Measurements from ENCODE around the gene LRMDA. TPM values are rescaled to one million over a fixed set of nuclear protein-coding genes. Genes with fewer than 3 reads are reported as not detected.

LRMDA gene
- total RNA-seq, 2 experiments from 2014 or later, result not detected

DNA sequence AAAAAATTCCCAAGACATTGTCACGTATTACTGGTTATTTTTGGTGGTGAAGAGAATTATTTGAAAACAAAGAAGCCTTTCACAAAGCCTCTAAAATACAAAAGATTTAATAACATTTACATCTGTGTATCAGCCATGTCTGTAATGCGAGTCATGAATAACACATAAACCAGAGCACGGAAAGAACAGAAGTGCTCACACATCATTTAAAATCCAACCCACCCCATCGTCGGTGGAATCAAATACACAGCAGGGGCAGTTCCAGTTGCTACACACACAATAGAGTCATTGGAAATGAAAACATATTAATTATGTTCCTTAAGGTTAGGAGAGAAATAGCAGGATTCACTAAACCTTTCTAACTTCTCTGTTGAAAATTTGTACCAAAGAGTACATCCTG is 1108.9 kb downstream of the LRMDA start:
- BruUV-seq (replicated peaks), result no TSS peak
- no peak overlapping the region for H2AFZ ChIP-seq (ENCODE audit: low read length)
- no peak overlapping the region for H3K4me2 ChIP-seq (ENCODE audit: low read length)
- H3K9me2 ChIP-seq (ENCODE audit: insufficient read depth, low read length), result no peaks in the 10 kb centered on the region
- CTCF ChIA-PET (ENCODE audit: unreplicated experiment), result no interaction called here
- no peaks in the 10 kb centered on the region for H3K9me3 ChIP-seq (ENCODE audit: low read length)
- H3K27ac ChIP-seq (ENCODE audit: low read depth, low read length, poor library complexity, severe bottlenecking), result no peak overlapping the region
- no peaks in the 10 kb centered on the region for H4K20me1 ChIP-seq (ENCODE audit: insufficient read depth, low read length)
- intact Hi-C loops (cut with micrococcal nuclease; ENCODE audit: unreplicated experiment), result no loop called here
- no peaks in the 10 kb centered on the region for H3K79me2 ChIP-seq (ENCODE audit: insufficient read depth, low read depth, low read length)
- POLR2A ChIA-PET, result no interaction called here
- DNase-seq (ENCODE audit: low spot score), result no peak
- no peak overlapping the region for H3K4me3 ChIP-seq (ENCODE audit: low read depth, low read length, poor library complexity, severe bottlenecking)
- H3K4me1 ChIP-seq (ENCODE audit: insufficient read depth, low read length, poor library complexity, severe bottlenecking), result no peaks in the 10 kb centered on the region
- TF ChIP-seq, protein P1, sequence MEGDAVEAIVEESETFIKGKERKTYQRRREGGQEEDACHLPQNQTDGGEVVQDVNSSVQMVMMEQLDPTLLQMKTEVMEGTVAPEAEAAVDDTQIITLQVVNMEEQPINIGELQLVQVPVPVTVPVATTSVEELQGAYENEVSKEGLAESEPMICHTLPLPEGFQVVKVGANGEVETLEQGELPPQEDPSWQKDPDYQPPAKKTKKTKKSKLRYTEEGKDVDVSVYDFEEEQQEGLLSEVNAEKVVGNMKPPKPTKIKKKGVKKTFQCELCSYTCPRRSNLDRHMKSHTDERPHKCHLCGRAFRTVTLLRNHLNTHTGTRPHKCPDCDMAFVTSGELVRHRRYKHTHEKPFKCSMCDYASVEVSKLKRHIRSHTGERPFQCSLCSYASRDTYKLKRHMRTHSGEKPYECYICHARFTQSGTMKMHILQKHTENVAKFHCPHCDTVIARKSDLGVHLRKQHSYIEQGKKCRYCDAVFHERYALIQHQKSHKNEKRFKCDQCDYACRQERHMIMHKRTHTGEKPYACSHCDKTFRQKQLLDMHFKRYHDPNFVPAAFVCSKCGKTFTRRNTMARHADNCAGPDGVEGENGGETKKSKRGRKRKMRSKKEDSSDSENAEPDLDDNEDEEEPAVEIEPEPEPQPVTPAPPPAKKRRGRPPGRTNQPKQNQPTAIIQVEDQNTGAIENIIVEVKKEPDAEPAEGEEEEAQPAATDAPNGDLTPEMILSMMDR (conservative IDR thresholded peaks at IDR 0.05; ENCODE audit: low read length), result no peak
- TF ChIP-seq EZH2phosphoT487 (IDR thresholded peaks at IDR 0.05; ENCODE audit: borderline replicate concordance, low read depth, low read length), result no peak
- no peaks in the 10 kb centered on the region for H3K36me3 ChIP-seq (ENCODE audit: insufficient read depth, low read length)

DNA sequence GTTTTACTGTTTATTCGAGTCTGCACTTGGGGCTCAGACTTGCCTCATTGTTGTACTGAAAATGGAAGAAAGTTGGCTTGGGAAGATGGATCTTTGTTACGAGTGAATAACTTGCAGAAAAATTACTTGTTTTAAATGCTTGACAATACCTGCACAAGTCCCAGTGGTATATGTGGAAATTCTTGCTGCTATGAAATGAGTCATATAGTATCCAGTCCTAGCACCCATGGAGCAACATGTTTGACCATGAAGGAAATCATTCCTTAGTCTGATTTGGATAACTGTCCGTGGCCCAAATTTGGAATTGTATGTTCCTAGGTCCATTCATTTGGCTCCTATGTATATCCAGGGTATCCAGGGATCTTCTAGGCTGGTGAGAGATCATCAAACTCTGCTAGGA is 1109.4 kb downstream of the LRMDA start:
- TF ChIP-seq, protein P1 (conservative IDR thresholded peaks at IDR 0.05; ENCODE audit: low read length), result no peak
- TF ChIP-seq EZH2phosphoT487 (IDR thresholded peaks at IDR 0.05; ENCODE audit: borderline replicate concordance, low read depth, low read length), result no peak
- Histone ChIP-seq H3K4me3 (ENCODE audit: low read depth, low read length, poor library complexity, severe bottlenecking) (no peak overlapping the region), H3K4me1 (ENCODE audit: insufficient read depth, low read length, poor library complexity, severe bottlenecking) (no peaks in the 10 kb centered on the region), H3K27ac (ENCODE audit: low read depth, low read length, poor library complexity, severe bottlenecking) (no peak overlapping the region), H3K36me3 (ENCODE audit: insufficient read depth, low read length) (no peaks in the 10 kb centered on the region), H3K9me3 (ENCODE audit: low read length) (no peaks in the 10 kb centered on the region), H3K9me2 (ENCODE audit: insufficient read depth, low read length) (no peaks in the 10 kb centered on the region), H2AFZ (ENCODE audit: low read length) (no peak overlapping the region), H3K79me2 (ENCODE audit: insufficient read depth, low read depth, low read length) (no peaks in the 10 kb centered on the region), H3K4me2 (ENCODE audit: low read length) (no peak overlapping the region), H4K20me1 (ENCODE audit: insufficient read depth, low read length) (no peaks in the 10 kb centered on the region)
- ChIA-PET CTCF (ENCODE audit: unreplicated experiment) (no interaction called here), POLR2A (no interaction called here)
- intact Hi-C loops (cut with micrococcal nuclease; ENCODE audit: unreplicated experiment), result no loop called here
- BruUV-seq (replicated peaks), result no TSS peak
- DNase-seq (ENCODE audit: low spot score), result no peak

DNA sequence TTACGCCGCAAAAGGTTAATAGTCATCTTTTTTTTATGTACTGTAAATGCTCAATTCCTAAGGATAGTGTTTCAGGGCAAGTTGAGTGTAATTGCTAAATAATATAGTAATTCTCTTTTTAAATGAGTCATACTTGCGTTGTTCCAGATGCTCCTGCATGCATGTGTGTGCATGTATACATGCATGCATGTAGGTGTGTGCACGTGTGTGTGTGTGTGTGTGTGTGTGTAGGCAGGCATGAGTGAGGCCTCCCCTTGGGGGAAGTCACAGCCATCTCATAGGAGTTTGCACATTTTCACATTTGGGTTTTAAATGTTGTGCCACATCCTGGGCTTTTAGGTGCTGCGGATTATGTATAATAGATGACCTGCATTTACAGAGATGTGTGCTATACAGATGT is 1110.4 kb downstream of the LRMDA start:
- ChIA-PET CTCF (ENCODE audit: unreplicated experiment) (no interaction called here), POLR2A (interaction anchor here (0.7 kb wide), 1 partner anchor 133 kb away, joined by 5 read pairs; no protein-coding TSS in a partner anchor)
- no peak overlapping the region for H3K4me2 ChIP-seq (ENCODE audit: low read length)
- no TSS peak for BruUV-seq (replicated peaks)
- H3K27ac ChIP-seq (ENCODE audit: low read depth, low read length, poor library complexity, severe bottlenecking), result no peak overlapping the region
- no peaks in the 10 kb centered on the region for H3K9me3 ChIP-seq (ENCODE audit: low read length)
- no peaks in the 10 kb centered on the region for H3K36me3 ChIP-seq (ENCODE audit: insufficient read depth, low read length)
- no peaks in the 10 kb centered on the region for H3K9me2 ChIP-seq (ENCODE audit: insufficient read depth, low read length)
- no peak overlapping the region for H3K4me3 ChIP-seq (ENCODE audit: low read depth, low read length, poor library complexity, severe bottlenecking)
- no peak for DNase-seq (ENCODE audit: low spot score)
- no peaks in the 10 kb centered on the region for H4K20me1 ChIP-seq (ENCODE audit: insufficient read depth, low read length)
- no peaks in the 10 kb centered on the region for H3K79me2 ChIP-seq (ENCODE audit: insufficient read depth, low read depth, low read length)
- no peak overlapping the region for H2AFZ ChIP-seq (ENCODE audit: low read length)
- intact Hi-C loops (cut with micrococcal nuclease; ENCODE audit: unreplicated experiment), result no loop called here
- no peaks in the 10 kb centered on the region for H3K4me1 ChIP-seq (ENCODE audit: insufficient read depth, low read length, poor library complexity, severe bottlenecking)
- no peak for TF ChIP-seq EZH2phosphoT487 (IDR thresholded peaks at IDR 0.05; ENCODE audit: borderline replicate concordance, low read depth, low read length)
- TF ChIP-seq, protein P1 (conservative IDR thresholded peaks at IDR 0.05; ENCODE audit: low read length), result no peak

Measured in OCI-LY7 (cell line).